ENCODE data around the gene BAG3. TPM values are rescaled to one million over a fixed set of nuclear protein-coding genes. Genes with fewer than 3 reads are reported as not detected.

Gene BAG3
- total RNA-seq = 10 to 100 TPM; 13.4 to 19.5 TPM
- 22.3 TPM for polyA plus RNA-seq (2013, experiment 1 of 2)
- polyA plus RNA-seq (2013, experiment 2 of 2) = 24.9 TPM
- long read RNA-seq, experiment 1, transcript BAG3-201 (4 exons, 2,571 nt) = major isoform, 5 of 13 reads
- long read RNA-seq, experiment 1, partial matches to known transcripts = 5 of 13 reads
- long read RNA-seq, experiment 1, other reads (novel, unspliced or antisense) = 3 of 13 reads
- long read RNA-seq, experiment 2, transcript BAG3-201 (4 exons, 2,571 nt) = major isoform, 43 of 56 reads
- long read RNA-seq, experiment 2, partial matches to known transcripts = 2 of 56 reads
- long read RNA-seq, experiment 2, other reads (novel, unspliced or antisense) = 11 of 56 reads
- long read RNA-seq, experiment 3, partial matches to known transcripts = 5 of 9 reads
- long read RNA-seq, experiment 3, other reads (novel, unspliced or antisense) = 0 of 9 reads
- long read RNA-seq, experiment 4, partial matches to known transcripts = 1 of 2 reads
- long read RNA-seq, experiment 4, other reads (novel, unspliced or antisense) = 1 of 2 reads

DNA sequence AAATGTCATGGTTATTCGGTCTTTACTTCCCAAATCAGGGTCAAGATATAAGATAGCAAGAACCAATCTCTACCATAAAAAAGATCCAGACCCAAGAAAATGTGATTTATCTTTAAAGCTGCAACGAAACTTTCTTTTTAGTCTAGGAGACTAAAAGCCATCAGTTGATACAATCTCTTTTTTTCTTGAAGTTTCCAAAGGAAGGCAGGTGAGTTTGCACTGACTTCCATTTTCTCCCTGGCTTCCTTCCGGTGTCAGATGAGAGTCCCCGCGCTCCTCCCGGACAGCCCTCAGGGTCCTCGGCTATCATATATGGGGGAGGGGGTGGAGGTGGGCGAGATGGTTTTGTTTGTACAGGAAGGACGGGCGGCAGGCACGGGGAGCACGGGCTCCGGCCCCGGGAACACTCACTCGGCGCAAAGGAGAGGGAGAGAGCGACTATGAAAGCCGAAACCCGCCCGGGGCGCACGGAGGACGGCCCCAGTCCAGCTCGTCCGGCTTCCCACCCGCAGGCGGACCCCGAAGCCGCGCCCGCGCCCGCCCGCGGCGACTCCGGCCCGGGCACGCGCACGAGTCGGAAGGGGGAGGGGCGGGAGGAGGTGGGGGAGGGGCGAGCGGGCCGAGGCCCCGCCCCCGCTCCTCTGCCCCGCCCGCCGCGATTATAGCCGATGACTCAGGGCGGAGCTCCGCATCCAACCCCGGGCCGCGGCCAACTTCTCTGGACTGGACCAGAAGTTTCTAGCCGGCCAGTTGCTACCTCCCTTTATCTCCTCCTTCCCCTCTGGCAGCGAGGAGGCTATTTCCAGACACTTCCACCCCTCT is at the start of gene BAG3:
TSS of gene BAG3 (plus strand) at position 689 of the 822 bp plus-strand sequence. CDS start 296 bp downstream, outside the sequence.
- WGBS, 2 experiments (ENCODE audit: insufficient coverage in 1 of 2, insufficient read length in 1 of 2) = 2 to 14% methylated on average over 9 to 60 of the region's 60 CpGs
- peaks cover 34% of the 10 kb centered on the region for H3K4me1 Mint-ChIP-seq

DNA sequence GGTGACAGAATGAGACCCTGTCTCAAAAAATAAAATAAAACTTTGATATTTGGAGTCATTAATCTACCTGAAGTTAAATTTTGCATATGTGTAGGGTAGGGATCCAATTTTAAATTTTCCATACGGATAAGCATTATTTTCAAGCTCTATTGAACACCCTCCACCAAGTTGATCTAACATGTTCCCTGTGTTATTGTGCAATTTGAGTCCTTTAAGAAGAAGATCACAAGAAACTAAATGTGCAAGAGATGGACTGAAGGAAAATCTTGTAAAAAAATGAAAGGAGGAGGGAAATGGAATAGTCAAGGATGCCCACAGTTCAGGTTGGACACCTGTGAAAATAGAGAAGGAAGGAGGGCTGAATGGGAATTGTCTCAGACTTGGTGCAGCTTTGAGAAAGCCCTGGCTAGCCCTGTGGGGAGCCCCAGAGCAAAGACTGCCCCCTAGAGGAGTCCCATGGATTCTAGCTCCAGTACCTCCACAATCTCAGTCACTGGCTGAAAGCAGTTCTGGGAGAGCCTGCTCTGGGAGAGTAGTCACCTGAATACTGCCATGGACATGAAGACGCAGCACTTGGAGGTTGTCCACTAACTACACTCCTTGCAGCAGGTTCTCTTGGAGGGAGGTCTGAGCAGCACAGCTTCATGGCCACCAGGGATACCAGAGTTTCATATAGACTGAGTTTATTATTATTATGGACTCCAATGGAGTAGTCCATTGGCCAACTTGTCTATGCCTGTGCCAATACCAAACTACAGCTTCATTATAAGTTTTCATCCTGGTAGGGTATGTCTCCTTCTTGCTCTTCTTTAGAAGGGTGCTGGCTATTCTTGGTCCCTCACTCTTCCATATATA is 48.7 kb upstream of the BAG3 start:
- Histone ChIP-seq H3K9ac (ENCODE audit: extremely low read depth, low read length, poor library complexity, severe bottlenecking) (no peak overlapping the region), H3K9me3 (ENCODE audit: control insufficient read depth, low read length) (peaks cover 7% of the 10 kb centered on the region), H3K4me3 (ENCODE audit: low read length) (no peak overlapping the region), H3K27me3 (ENCODE audit: control insufficient read depth, insufficient read depth, low read length, poor library complexity, severe bottlenecking) (no peaks in the 10 kb centered on the region), H3K36me3 (ENCODE audit: control insufficient read depth, insufficient read depth, low read length) (no peaks in the 10 kb centered on the region), H3K27ac (ENCODE audit: low read depth, low read length) (no peak overlapping the region), H3K4me1 (ENCODE audit: control insufficient read depth, insufficient read depth, low read length) (no peaks in the 10 kb centered on the region)
- no peak overlapping the region for H3K4me3 Mint-ChIP-seq
- H3K4me1 Mint-ChIP-seq = no peaks in the 10 kb centered on the region
- peaks cover 6% of the 10 kb centered on the region for H3K36me3 Mint-ChIP-seq (ENCODE audit: low read depth)
- 55 to 85% methylated on average over 1 to 2 of the region's 2 CpGs for WGBS, 2 experiments (ENCODE audit: insufficient coverage in 1 of 2, insufficient read length in 1 of 2)
- TF ChIP-seq, protein P1, sequence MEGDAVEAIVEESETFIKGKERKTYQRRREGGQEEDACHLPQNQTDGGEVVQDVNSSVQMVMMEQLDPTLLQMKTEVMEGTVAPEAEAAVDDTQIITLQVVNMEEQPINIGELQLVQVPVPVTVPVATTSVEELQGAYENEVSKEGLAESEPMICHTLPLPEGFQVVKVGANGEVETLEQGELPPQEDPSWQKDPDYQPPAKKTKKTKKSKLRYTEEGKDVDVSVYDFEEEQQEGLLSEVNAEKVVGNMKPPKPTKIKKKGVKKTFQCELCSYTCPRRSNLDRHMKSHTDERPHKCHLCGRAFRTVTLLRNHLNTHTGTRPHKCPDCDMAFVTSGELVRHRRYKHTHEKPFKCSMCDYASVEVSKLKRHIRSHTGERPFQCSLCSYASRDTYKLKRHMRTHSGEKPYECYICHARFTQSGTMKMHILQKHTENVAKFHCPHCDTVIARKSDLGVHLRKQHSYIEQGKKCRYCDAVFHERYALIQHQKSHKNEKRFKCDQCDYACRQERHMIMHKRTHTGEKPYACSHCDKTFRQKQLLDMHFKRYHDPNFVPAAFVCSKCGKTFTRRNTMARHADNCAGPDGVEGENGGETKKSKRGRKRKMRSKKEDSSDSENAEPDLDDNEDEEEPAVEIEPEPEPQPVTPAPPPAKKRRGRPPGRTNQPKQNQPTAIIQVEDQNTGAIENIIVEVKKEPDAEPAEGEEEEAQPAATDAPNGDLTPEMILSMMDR (conservative IDR thresholded peaks at IDR 0.05) = peak; percentile 74
- peaks cover 5% of the 10 kb centered on the region for H3K9me3 Mint-ChIP-seq
- peak; percentile 77 for DNase-seq
- no peak overlapping the region for H3K27ac Mint-ChIP-seq
- H3K27me3 Mint-ChIP-seq (ENCODE audit: insufficient read depth) = no peaks in the 10 kb centered on the region

More for the DNA sequence above, at the start of gene BAG3:
- peak within 1 kb of the TSS; percentile 94 for H3K4me3 ChIP-seq (ENCODE audit: low read length)
- no peaks in the 10 kb centered on the region for H3K9me3 ChIP-seq (ENCODE audit: control insufficient read depth, low read length)
- TF ChIP-seq, protein P1 (conservative IDR thresholded peaks at IDR 0.05) = no peak
- Mint-ChIP-seq H3K4me3 (peak within 1 kb of the TSS; percentile 82), H3K9me3 (no peaks in the 10 kb centered on the region), H3K27me3 (ENCODE audit: insufficient read depth) (peaks cover 5% of the 10 kb centered on the region), H3K36me3 (ENCODE audit: low read depth) (no peaks in the 10 kb centered on the region), H3K27ac (peak within 1 kb of the TSS; percentile 98)
- DNase-seq = peak; percentile 96
- H3K9ac ChIP-seq (ENCODE audit: extremely low read depth, low read length, poor library complexity, severe bottlenecking) = peak within 1 kb of the TSS; percentile 84
- peaks cover 6% of the 10 kb centered on the region for H3K36me3 ChIP-seq (ENCODE audit: control insufficient read depth, insufficient read depth, low read length)
- peaks cover 5% of the 10 kb centered on the region for H3K27me3 ChIP-seq (ENCODE audit: control insufficient read depth, insufficient read depth, low read length, poor library complexity, severe bottlenecking)
- H3K4me1 ChIP-seq (ENCODE audit: control insufficient read depth, insufficient read depth, low read length) = peaks cover 21% of the 10 kb centered on the region
- H3K27ac ChIP-seq (ENCODE audit: low read depth, low read length) = peak within 1 kb of the TSS; percentile 81

DNA sequence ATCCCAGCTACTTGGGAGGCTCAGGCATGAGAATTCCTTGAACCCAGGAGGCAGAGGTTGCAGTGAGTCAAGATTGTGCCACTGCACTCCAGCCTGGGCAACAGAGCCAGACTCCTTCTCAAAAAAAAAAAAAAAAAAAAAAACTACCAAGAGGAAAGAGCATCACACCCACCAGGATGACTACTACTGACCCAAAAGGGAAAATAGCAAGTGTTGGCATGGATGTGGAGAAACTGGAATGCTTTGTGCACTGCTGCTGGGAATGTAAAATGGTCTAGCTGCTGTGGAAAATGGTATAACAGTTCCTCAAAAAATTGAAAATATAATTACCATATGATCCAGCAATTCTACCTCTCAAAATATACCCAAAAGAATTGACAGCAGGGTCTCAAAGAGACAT is 46.7 kb upstream of the BAG3 start:
- TF ChIP-seq, protein P1 (conservative IDR thresholded peaks at IDR 0.05) = no peak
- Mint-ChIP-seq H3K4me3 (no peak overlapping the region), H3K36me3 (ENCODE audit: low read depth) (no peaks in the 10 kb centered on the region), H3K27ac (no peak overlapping the region), H3K4me1 (peaks cover 2% of the 10 kb centered on the region), H3K27me3 (ENCODE audit: insufficient read depth) (peaks cover 6% of the 10 kb centered on the region), H3K9me3 (no peaks in the 10 kb centered on the region)
- Histone ChIP-seq H3K9me3 (ENCODE audit: control insufficient read depth, low read length) (no peaks in the 10 kb centered on the region), H3K4me3 (ENCODE audit: low read length) (no peak overlapping the region), H3K27ac (ENCODE audit: low read depth, low read length) (no peak overlapping the region), H3K4me1 (ENCODE audit: control insufficient read depth, insufficient read depth, low read length) (no peaks in the 10 kb centered on the region), H3K27me3 (ENCODE audit: control insufficient read depth, insufficient read depth, low read length, poor library complexity, severe bottlenecking) (no peaks in the 10 kb centered on the region), H3K9ac (ENCODE audit: extremely low read depth, low read length, poor library complexity, severe bottlenecking) (no peak overlapping the region), H3K36me3 (ENCODE audit: control insufficient read depth, insufficient read depth, low read length) (no peaks in the 10 kb centered on the region)
- no peak for DNase-seq
